Loucy (cell line): ENCODE data around the gene UCHL1.
"Not testable (repeated sequence)": the region's sequence is repeated elsewhere in the genome, so short reads cannot be mapped to it uniquely, and the experiment has no call there.

Experiments
- H2AFZ ChIP-seq: fragments of 200-600 bp; sonication (generic); 2 replicates; pipeline ENCODE4 v1.6.0; 2016; ENCODE audit warnings: antibody characterized with exemption, mild to moderate bottlenecking, low read length, moderate library complexity
- H3F3A ChIP-seq: fragments of 200-600 bp; 2 replicates; pipeline ENCODE4 v1.6.0; 2016; ENCODE audit warnings: antibody characterized with exemption, low read depth, mild to moderate bottlenecking
- H3K27me3 ChIP-seq: fragments of 200-600 bp; sonication (generic); 2 replicates; pipeline ENCODE4 v1.6.1; 2014; ENCODE audit warnings: low read length, mild to moderate bottlenecking; ENCODE audit not compliant: insufficient read depth, poor library complexity, severe bottlenecking
- H3K36me3 ChIP-seq: fragments of 200-600 bp; sonication (generic); 2 replicates; pipeline ENCODE4 v1.6.1; 2016; ENCODE audit warnings: low read length; ENCODE audit not compliant: insufficient read depth
- H3K4me1 ChIP-seq: fragments of 200-600 bp; sonication (generic); 2 replicates; pipeline ENCODE4 v1.5.1; 2014; ENCODE audit warnings: low read length, mild to moderate bottlenecking; ENCODE audit not compliant: insufficient read depth, poor library complexity, severe bottlenecking
- H3K4me2 ChIP-seq: fragments of 200-600 bp; sonication (generic); 2 replicates; pipeline ENCODE4 v1.6.0; 2014; ENCODE audit warnings: antibody characterized with exemption, low read length, low read depth, mild to moderate bottlenecking; ENCODE audit not compliant: poor library complexity, severe bottlenecking
- H3K4me3 ChIP-seq: fragments of 200-600 bp; sonication (generic); 2 replicates; pipeline ENCODE4 v1.5.1; 2014; ENCODE audit warnings: low read length, mild to moderate bottlenecking, mixed read lengths; ENCODE audit not compliant: poor library complexity, severe bottlenecking
- H3K79me2 ChIP-seq: fragments of 200-600 bp; sonication (generic); 2 replicates; pipeline ENCODE4 v1.6.1; 2014; ENCODE audit warnings: low read length; ENCODE audit not compliant: insufficient read depth
- H3K9ac ChIP-seq: fragments of 200-600 bp; sonication (generic); 2 replicates; pipeline ENCODE4 v1.6.0; 2014; ENCODE audit warnings: mild to moderate bottlenecking, low read depth, low read length, moderate library complexity; ENCODE audit not compliant: poor library complexity, severe bottlenecking
- H3K9me2 ChIP-seq: fragments of 200-600 bp; sonication (generic); replicated peaks from 2 replicates; pipeline ENCODE4 v1.6.1; 2016; ENCODE audit warnings: low read depth, low read length, mixed read lengths
- H3K9me3 ChIP-seq: fragments of 200-600 bp; sonication (generic); 2 replicates; pipeline ENCODE4 v1.6.1; 2014; ENCODE audit warnings: mild to moderate bottlenecking, antibody characterized with exemption, low read length, low read depth; ENCODE audit not compliant: insufficient read depth
- H4K20me1 ChIP-seq: fragments of 200-600 bp; sonication (generic); 2 replicates; pipeline ENCODE4 v1.6.0; 2014; ENCODE audit warnings: antibody characterized with exemption, low read length, mild to moderate bottlenecking; ENCODE audit not compliant: insufficient read depth, poor library complexity, severe bottlenecking
- CTCF ChIP-seq: fragments of 200-600 bp; sonication (generic); conservative IDR thresholded peaks from 2 replicates; pipeline ENCODE4 v1.5.1; 2014; ENCODE audit warnings: mild to moderate bottlenecking, antibody characterized with exemption, low read length
- EZH2phosphoT487 ChIP-seq: fragments of 200-600 bp; IDR thresholded peaks from 2 replicates; pipeline ENCODE4 v1.6.1; 2018; ENCODE audit warnings: antibody characterized with exemption, mild to moderate bottlenecking, moderate library complexity, borderline replicate concordance

UCHL1 gene

GRCh38 chr4:41307638-41308037 is 50.9 kb downstream of the UCHL1 start:
- H3K9ac ChIP-seq = no peak overlapping the region
- H3K4me3 ChIP-seq = no peak overlapping the region
- no peaks in the 10 kb centered on the region for H3K27me3 ChIP-seq
- no peaks in the 10 kb centered on the region for H3K9me2 ChIP-seq
- 0 out of 2 replicates have a peak, but pooled peaks cover 2% of the 10 kb centered on the region for H3K9me3 ChIP-seq
- H3K79me2 ChIP-seq = no peaks in the 10 kb centered on the region
- peaks cover 5% of the 10 kb centered on the region for H3K4me1 ChIP-seq
- no peaks in the 10 kb centered on the region for H3F3A ChIP-seq
- H2AFZ ChIP-seq = no peak overlapping the region
- no peaks in the 10 kb centered on the region for H4K20me1 ChIP-seq
- H3K4me2 ChIP-seq = no peak overlapping the region
- no peak for TF ChIP-seq EZH2phosphoT487
- no peaks in the 10 kb centered on the region for H3K36me3 ChIP-seq

GRCh38 chr4:41308398-41308797 is 51.7 kb downstream of the UCHL1 start:
- Histone ChIP-seq H3F3A (no peaks in the 10 kb centered on the region), H4K20me1 (no peaks in the 10 kb centered on the region), H3K4me2 (no peak overlapping the region), H3K4me3 (no peak overlapping the region), H2AFZ (no peak overlapping the region), H3K79me2 (no peaks in the 10 kb centered on the region), H3K36me3 (no peaks in the 10 kb centered on the region), H3K27me3 (no peaks in the 10 kb centered on the region), H3K9ac (no peak overlapping the region), H3K4me1 (peaks cover 5% of the 10 kb centered on the region), H3K9me2 (no peaks in the 10 kb centered on the region), H3K9me3 (0 out of 2 replicates have a peak, but pooled peaks cover 2% of the 10 kb centered on the region)
- TF ChIP-seq CTCF (no peak), EZH2phosphoT487 (no peak)

- not testable (repeated sequence) for H3K36me3 ChIP-seq, H3K9me2 ChIP-seq, H3K9me3 ChIP-seq, H3F3A ChIP-seq, H3K79me2 ChIP-seq, H2AFZ ChIP-seq, H3K9ac ChIP-seq, H3K27me3 ChIP-seq, H3K4me2 ChIP-seq, H3K4me1 ChIP-seq, H3K4me3 ChIP-seq, H4K20me1 ChIP-seq
Observed at GRCh38 chr4:41315426-41315825, 58.7 kb downstream of the UCHL1 start.

- Histone ChIP-seq H3K9me3 (0 out of 2 replicates have a peak, but pooled peaks cover 2% of the 10 kb centered on the region), H3K4me2 (no peak overlapping the region), H3K9me2 (no peaks in the 10 kb centered on the region), H3K4me1 (no peaks in the 10 kb centered on the region), H3K36me3 (no peaks in the 10 kb centered on the region), H3K79me2 (no peaks in the 10 kb centered on the region), H4K20me1 (no peaks in the 10 kb centered on the region), H3F3A (no peaks in the 10 kb centered on the region), H2AFZ (no peak overlapping the region), H3K9ac (no peak overlapping the region), H3K27me3 (no peaks in the 10 kb centered on the region), H3K4me3 (no peak overlapping the region)
- no peak for TF ChIP-seq EZH2phosphoT487
- TF ChIP-seq CTCF = no peak
Observed at GRCh38 chr4:41315862-41316261, 59.1 kb downstream of the UCHL1 start.
